DMS153 treated with DMSO at 0.1 percent for 48 hours (cell line): Measurements from ENCODE around the gene CALN1.
"Not testable (repeated sequence)": the region's sequence is repeated elsewhere in the genome, so short reads cannot be mapped to it uniquely, and the experiment has no call there.

ENCODE experiments used
- DNase-seq: peaks from one replicate; lab custom pipeline; 2025; ENCODE audit not compliant: unreplicated experiment; lab: John Stamatoyannopoulos, UW

CALN1 gene

GRCh38 chr7:72412121-72412618 lies at the start of gene CALN1:
TSS of gene CALN1 (minus strand) at chr7:72412338.
- DNase-seq = not testable (repeated sequence)

- no peak for DNase-seq
Observed at GRCh38 chr7:72453471-72453870, 41.3 kb upstream of the CALN1 start.

GRCh38 chr7:72447465-72448204 lies 35.5 kb upstream of the CALN1 start:
- DNase-seq = no peak

GRCh38 chr7:72446591-72447462 lies 34.7 kb upstream of the CALN1 start:
- no peak for DNase-seq

GRCh38 chr7:72446131-72446530 lies 34.0 kb upstream of the CALN1 start:
- DNase-seq = no peak

DNA sequence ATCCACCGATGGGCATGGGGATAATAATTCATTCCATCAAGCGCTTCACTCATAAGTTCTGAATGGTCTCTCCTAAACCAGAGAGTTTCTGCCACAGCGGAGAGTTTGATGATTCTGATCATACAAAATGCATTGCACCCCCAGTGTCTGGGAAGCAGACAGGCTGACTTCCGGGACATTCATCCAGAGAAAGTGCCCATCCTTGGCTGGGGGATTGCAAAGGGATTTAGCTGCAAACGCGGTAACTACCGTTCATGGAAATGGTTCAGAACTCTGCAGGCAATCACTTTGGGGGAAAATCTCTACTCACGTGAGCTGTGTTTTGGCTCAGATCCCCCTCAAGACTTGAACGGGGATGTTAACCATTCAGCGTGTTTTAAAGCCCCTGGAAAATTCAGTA lies 33.4 kb upstream of the CALN1 start:
- DNase-seq = no peak

GRCh38 chr7:72445075-72445474 lies 32.9 kb upstream of the CALN1 start:
- peak; percentile 11 for DNase-seq

DNA sequence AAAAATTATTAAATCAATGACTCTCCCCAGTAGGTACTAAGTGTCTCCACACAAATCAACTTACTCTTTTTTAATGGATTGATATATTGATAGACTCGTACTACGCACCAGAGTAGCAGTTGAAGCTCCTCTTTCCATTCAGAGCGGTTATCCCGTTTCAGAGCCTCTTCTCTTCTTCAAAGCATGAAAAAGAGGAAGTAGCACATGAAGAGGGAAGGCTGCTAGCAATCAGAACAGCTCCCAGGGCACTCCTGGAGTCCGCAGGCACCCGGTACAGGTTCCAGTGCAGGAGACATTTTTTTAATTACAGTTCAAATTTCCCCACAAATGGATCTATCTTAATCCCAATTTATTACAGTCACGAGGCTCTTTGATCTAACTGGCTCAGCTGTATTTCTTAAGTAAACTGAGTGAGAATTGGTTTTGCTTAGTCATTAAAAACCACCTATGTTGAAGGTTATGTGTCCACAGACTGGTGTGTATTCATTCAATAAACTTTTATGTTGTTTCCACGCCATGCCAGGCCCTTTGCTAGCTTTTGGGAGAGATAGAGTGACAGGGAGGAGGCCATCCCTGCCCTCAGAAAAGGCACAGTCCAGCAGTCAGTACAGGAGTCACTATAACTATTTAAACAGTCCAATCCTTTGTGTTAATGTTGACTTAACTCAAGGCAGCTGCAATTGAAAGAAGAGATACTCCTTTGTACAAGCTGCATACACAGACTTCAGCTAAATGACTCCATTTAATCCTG lies 32.1 kb upstream of the CALN1 start:
- peak; percentile 85 for DNase-seq

DNA sequence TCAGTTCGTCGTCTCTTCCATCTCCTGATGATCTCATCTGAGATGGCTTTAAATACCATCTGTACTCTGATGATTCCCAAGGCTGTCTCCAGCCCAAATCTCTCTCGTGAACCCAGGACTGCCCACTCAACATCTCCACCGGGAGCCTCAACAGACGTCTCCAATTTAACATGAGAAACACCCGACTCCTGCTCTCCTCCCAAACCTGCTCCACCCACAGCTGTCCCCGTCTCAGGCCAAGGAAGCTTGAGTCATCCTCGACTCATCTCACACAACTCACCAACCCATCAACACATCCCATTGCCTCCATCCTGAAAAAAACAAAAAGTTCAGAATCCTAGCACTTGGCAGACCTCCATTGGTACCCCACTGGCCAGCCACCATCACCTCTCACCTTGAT lies 29.7 kb upstream of the CALN1 start:
- DNase-seq = no peak

- no peak for DNase-seq
Observed at GRCh38 chr7:72438491-72438890, 26.4 kb upstream of the CALN1 start.

DNA sequence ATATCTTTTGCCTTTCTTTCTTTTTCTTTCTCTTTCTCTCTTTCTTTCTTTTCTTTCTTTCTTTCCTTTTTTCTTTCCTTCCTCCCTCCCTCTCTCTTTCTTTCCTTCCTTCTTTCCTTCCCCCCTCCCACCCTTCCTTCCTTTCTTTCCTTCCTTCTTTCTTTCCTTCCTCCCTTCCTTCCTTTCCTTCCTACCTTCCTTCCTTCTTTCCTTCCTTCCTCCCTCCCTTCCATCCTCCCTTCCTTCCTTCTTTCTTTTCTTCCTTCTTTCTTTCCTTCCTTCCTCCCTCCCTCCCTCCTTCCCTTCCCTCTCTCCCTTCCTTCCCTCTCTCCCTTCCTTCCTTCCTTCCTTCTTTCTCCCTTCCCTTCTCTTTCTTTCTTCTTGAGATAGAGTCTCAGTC lies 25.5 kb upstream of the CALN1 start:
- DNase-seq = no peak

- no peak for DNase-seq
Observed at GRCh38 chr7:72437061-72437585, 25.0 kb upstream of the CALN1 start.

DNA sequence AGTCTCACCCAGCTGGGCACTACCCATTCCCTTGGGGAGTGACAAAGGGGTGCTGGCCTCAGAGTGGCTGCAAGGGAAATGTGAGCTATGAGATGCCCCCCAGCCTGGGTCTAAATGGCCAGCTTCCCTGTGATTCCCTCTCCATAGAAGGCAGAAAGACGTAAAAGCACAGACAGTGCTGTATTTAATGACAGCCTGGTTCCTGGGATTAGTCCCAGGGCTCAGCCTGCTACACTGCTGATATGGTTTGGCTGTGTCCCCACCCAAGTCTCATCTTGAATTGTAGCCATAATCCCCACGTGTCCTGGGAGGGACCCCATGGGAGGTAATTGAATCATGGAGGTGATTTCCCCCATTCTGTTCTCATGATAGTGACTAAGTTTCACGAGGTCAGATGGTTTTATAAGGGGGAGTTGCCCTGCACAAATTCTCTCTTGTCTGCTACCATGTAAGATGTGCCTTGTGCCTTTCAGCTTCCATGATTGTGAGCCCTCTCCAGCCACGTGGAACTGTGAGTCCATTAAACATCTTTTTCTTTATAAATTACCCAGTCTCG lies 23.9 kb upstream of the CALN1 start:
- no peak for DNase-seq

DNA sequence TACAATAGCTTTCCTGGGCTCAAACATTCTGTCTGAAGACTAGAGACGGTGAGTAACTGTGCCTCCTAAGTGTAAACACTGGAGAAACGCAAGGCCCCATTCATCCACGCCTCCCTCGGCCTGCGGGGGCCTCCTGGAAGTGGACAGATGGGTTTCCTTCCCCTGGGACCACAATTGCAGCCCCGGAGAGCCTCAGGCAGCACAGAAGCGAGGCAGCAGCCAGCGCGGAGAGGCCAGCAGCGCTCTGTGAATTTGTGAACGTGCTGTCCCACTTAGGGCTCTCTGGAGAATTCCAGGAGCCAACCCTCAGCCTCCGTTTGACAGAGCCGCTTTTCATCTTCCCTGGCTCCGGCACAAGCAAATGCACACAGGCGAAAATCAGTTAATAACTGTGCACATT lies 23.2 kb upstream of the CALN1 start:
- DNase-seq = no peak

GRCh38 chr7:72430531-72430930 lies 18.4 kb upstream of the CALN1 start:
- no peak for DNase-seq

GRCh38 chr7:72429316-72429715 lies 17.2 kb upstream of the CALN1 start:
- no peak for DNase-seq

DNA sequence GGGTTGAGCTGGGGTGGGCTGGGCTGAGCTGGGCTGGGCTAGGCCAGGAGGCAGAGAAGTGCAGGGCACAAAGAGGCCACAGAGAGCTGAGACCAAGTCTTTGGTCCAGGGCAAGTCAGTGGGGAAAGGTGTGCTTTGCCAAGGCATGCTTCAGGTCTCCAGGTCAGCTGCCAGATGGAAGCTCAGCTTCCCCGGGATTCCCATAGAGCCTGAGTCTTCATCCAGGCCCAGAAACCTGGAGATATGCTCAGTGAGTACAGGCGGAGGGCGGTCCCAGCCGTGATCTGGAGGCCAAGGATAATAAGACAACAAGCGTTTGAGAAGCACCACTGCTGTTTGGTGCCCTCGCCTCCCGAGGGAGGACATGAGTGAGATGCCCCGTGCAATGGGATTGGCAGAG lies 4.7 kb upstream of the CALN1 start:
- no peak for DNase-seq

- DNase-seq = no peak
Observed at GRCh38 chr7:72415586-72415985, 3.4 kb upstream of the CALN1 start.

GRCh38 chr7:72413886-72414285 lies 1.7 kb upstream of the CALN1 start:
- no peak for DNase-seq

- no peak for DNase-seq
Observed at GRCh38 chr7:72413290-72413689, 1.2 kb upstream of the CALN1 start.

GRCh38 chr7:72411419-72411818 lies 719 bp downstream of the CALN1 start:
- DNase-seq = no peak
